Measurements from ENCODE around the gene OR4K15.
"Not testable (repeated sequence)": the region's sequence is repeated elsewhere in the genome, so short reads cannot be mapped to it uniquely, and the experiment has no call there.

Gene OR4K15, protein sequence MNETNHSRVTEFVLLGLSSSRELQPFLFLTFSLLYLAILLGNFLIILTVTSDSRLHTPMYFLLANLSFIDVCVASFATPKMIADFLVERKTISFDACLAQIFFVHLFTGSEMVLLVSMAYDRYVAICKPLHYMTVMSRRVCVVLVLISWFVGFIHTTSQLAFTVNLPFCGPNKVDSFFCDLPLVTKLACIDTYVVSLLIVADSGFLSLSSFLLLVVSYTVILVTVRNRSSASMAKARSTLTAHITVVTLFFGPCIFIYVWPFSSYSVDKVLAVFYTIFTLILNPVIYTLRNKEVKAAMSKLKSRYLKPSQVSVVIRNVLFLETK

DNA sequence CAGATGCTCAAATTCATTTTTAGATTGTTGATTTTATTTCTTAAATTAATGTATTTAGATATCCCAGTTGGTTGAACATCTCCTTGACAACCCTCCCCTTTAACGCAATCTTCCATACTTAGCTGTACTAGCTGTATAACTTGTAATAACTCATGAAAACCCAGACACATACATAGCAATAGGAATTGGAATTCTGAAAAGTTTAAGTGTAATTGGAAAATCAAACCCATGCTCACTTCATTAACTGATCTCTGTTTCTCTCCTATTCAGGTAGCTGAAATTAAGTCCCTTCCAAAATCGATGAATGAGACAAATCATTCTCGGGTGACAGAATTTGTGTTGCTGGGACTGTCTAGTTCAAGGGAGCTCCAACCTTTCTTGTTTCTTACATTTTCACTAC, at the start of gene OR4K15:
TSS of gene OR4K15 (plus strand) at position 301 of the 400 bp plus-strand sequence. CDS start at position 301, 0 bp downstream.
- DNase-seq = no peak

DNA sequence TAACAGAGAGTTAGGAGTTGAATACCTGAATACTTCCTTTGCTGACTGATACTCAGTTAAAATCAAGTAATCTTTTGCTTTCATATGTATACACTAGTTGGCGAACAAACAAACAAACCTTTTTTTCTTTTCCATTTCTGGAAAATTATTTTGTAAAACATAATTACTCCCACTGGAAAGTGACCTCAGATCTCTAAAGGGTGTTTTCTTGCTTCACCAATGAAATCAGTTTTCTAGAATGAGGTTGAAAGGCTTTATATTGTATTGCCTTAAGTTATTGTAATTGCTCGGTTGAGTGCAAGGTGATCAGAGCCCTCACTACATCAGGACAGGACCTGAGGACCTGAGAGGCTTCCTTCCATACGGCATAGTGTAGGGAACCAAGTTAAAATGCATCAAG, 44.8 kb upstream of the OR4K15 start, which contains the start of gene OR4K1:
TSS of gene OR4K1 (plus strand) at position 301 of the 400 bp plus-strand sequence. CDS start 4,750 bp downstream, outside the sequence.
- DNase-seq = no peak

DNA sequence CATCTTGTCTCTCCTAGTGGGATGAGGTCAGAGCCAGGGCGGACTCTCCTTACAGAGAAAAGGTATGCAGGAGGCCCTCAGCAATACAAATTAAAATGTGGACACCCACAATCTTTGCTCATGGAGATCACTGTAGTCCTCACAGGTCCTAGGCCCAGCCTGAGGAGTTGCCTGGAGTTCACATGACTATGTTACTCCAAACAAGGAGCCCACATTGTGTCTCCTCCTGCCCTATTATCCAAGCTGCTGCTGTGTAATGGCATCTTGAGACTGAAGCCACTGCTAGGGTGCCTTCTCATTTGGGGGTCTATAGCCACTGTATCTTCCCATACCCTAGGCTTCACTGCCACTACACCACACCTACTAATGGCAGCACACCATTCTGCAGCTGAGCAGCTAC, 33.7 kb upstream of the OR4K15 start:
- no peak for DNase-seq

DNA sequence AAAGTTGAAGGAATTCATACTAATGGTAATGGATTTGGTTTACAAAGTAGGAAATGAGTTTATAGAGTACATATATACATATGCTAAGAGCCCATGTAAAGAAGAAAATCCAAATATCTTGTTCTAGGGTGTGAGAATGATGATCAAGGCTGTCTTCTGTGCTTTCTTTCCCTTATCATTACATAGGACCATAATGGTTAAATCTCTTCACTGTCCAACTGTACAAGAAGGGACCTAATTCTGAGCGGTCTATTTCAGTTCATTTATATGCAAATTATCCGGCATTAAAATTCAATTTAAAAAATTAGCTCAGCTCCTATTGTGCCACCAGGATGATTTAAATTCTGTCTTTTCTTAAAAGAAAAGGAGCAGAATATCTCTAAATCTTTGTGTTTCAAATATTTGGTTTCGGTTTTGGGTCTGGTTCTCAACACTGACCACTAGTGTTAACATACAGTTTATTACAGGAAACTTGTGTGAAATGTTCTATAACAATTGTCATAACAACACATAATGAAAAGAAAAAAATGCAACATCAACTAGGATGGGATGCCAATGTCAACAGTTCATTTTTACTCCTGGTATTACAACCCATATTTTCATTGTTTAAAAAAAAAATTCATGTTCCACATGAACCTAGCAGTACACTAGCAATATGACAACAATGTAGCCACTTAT, 27.8 kb upstream of the OR4K15 start:
- DNase-seq = no peak

- DNase-seq = no peak
Observed at GRCh38 chr14:19949218-19949617, 26.2 kb upstream of the OR4K15 start.

GRCh38 chr14:19969735-19970134, 5.7 kb upstream of the OR4K15 start:
- DNase-seq = not testable (repeated sequence)

GRCh38 chr14:19974844-19975243, 547 bp upstream of the OR4K15 start:
- no peak for DNase-seq

DNA sequence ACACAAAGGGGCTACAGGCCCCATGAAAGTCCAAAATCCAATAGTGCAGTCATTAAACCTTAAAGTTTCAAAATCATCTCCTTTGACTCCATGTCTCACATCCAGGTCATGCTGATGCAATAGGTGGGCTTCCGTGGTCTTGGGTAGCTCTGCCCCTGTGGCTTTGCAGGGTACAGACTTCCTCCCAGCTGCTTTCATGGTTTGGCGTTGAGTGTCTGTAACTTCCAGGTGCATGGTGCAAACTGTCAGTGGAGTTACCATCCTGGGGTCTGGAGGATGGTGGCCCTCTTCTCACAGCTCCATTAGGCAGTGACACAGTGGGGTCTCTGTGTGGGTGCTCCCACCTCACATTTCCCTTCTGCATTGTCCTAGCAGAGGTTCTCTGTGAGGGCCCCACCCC, 18.0 kb downstream of the OR4K15 start:
- no peak for DNase-seq

DNA sequence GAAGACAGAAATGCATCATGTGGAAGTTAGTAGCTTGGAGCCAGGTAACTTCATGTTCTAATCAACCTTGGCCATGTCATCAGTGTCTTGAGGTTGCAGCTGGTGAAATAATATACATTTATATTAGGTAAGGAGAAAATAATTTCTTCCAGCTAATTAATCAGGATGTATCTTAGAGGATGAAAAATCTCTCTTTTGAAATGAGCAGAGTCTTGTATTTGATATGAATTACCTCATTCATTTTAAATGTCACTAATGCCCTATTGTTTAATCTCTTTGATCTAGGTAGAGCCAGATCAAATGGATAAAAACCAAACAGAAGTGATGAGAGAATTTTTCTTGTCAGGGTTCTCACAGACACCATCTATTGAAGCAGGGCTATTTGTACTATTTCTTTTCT, 26.5 kb downstream of the OR4K15 start, which contains the start of gene OR4Q2:
TSS of gene OR4Q2 (plus strand) at position 301 of the 400 bp plus-strand sequence.
- DNase-seq = no peak

GRCh38 chr14:20002319-20002718, 26.9 kb downstream of the OR4K15 start:
- DNase-seq = no peak

DNA sequence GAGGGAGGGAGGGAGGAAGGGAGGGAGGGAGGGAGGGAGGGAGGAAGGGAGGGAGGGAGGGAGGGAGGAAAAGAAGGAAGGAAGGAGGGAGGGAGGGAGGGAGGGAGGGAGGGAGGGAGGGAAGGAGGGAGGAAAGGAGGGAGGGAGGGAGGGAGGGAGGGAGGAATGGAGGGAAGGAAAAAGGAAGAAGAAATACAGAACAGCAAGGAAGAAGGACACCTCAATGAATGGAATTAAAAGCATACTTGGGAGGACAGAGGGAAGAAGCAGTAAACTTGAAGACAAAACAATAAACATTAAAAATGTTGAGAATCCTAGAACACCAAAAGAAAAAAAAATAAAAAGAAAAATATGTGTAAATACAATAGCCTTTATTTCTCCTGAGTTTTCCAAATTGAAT, 32.8 kb downstream of the OR4K15 start:
- DNase-seq = no peak

GRCh38 chr14:20019257-20019865, 44.0 kb downstream of the OR4K15 start, which contains the start of gene OR4K14:
TSS of gene OR4K14 (minus strand) at chr14:20019307. CDS start at chr14:20015193, 4,114 bp downstream.
- no peak for DNase-seq

Measured in NCI-H2029 treated with DMSO at 0.1 percent for 48 hours (cell line).